ENCODE data around the gene CUEDC1.
A peak's percentile ranks its signal among the peaks of the same experiment; 100 is the strongest.

Gene CUEDC1

GRCh38 chr17:57957120-57957850 lies 2.1 kb upstream of the CUEDC1 start:
- no peak for DNase-seq (ENCODE audit: low read depth)

- DNase-seq (ENCODE audit: low read depth) = peak; percentile 25
These were observed 1.3 kb upstream of the CUEDC1 start for GRCh38 chr17:57956291-57957119.

- no peak for DNase-seq (ENCODE audit: low read depth)
These were observed 622 bp downstream of the CUEDC1 start for GRCh38 chr17:57954397-57955182.

GRCh38 chr17:57953705-57954396 lies 1.4 kb downstream of the CUEDC1 start:
- DNase-seq (ENCODE audit: low read depth) = no peak

- no peak for DNase-seq (ENCODE audit: low read depth)
These were observed 2.0 kb downstream of the CUEDC1 start for GRCh38 chr17:57953219-57953618.

- no peak for DNase-seq (ENCODE audit: low read depth)
These were observed 5.6 kb downstream of the CUEDC1 start for GRCh38 chr17:57949649-57950048.

GRCh38 chr17:57948555-57949420 lies 6.4 kb downstream of the CUEDC1 start:
- no peak for DNase-seq (ENCODE audit: low read depth)

GRCh38 chr17:57948169-57948554 lies 7.0 kb downstream of the CUEDC1 start:
- no peak for DNase-seq (ENCODE audit: low read depth)

GRCh38 chr17:57947369-57947768 lies 7.8 kb downstream of the CUEDC1 start:
- DNase-seq (ENCODE audit: low read depth) = no peak

GRCh38 chr17:57946798-57947358 lies 8.3 kb downstream of the CUEDC1 start:
- DNase-seq (ENCODE audit: low read depth) = no peak

- no peak for DNase-seq (ENCODE audit: low read depth)
These were observed 9.0 kb downstream of the CUEDC1 start for GRCh38 chr17:57945996-57946797.

GRCh38 chr17:57944908-57945307 lies 10.3 kb downstream of the CUEDC1 start:
- no peak for DNase-seq (ENCODE audit: low read depth)

GRCh38 chr17:57943645-57944044 lies 11.6 kb downstream of the CUEDC1 start:
- no peak for DNase-seq (ENCODE audit: low read depth)

GRCh38 chr17:57943140-57943539 lies 12.1 kb downstream of the CUEDC1 start:
- no peak for DNase-seq (ENCODE audit: low read depth)

- DNase-seq (ENCODE audit: low read depth) = no peak
These were observed 13.5 kb downstream of the CUEDC1 start for GRCh38 chr17:57941384-57942370.

- DNase-seq (ENCODE audit: low read depth) = no peak
These were observed 14.4 kb downstream of the CUEDC1 start for GRCh38 chr17:57940653-57941329.

GRCh38 chr17:57940231-57940630 lies 15.0 kb downstream of the CUEDC1 start:
- no peak for DNase-seq (ENCODE audit: low read depth)

GRCh38 chr17:57939797-57940196 lies 15.4 kb downstream of the CUEDC1 start:
- DNase-seq (ENCODE audit: low read depth) = no peak

Measured in stimulated activated CD8-positive, alpha-beta memory T cell treated with anti-CD3 and anti-CD28 coated beads, Interleukin-12 subunit alpha, Interleukin-12 subunit beta, amount 100 ng/mL, for 4 hours (primary cell).